Measurements from ENCODE around the gene RXRA. TPM values are rescaled to one million over a fixed set of nuclear protein-coding genes. Genes with fewer than 3 reads are reported as not detected.

Gene RXRA
- total and polyA plus RNA-seq, 10 of the 15 experiments (the other 5 are each of a cell fraction or from before 2014, with no cell fraction given) = 0.89 to 36.8 (median 11.1) TPM

DNA sequence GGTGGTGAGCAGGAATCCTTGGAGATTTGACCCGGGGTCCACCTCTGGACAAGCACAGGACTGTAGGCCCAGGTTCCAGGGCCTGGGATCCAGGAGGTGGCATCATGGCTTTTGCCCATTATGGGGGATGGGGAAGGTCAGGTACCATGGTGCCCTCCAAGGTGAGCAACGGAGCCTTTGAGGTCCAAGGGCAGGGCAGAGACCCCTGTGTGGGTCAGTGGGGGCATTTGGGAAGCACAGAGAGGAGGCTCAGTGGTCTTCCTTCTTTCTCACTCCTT, 117.7 kb downstream of the RXRA start:
- TF ChIP-seq, protein P1, sequence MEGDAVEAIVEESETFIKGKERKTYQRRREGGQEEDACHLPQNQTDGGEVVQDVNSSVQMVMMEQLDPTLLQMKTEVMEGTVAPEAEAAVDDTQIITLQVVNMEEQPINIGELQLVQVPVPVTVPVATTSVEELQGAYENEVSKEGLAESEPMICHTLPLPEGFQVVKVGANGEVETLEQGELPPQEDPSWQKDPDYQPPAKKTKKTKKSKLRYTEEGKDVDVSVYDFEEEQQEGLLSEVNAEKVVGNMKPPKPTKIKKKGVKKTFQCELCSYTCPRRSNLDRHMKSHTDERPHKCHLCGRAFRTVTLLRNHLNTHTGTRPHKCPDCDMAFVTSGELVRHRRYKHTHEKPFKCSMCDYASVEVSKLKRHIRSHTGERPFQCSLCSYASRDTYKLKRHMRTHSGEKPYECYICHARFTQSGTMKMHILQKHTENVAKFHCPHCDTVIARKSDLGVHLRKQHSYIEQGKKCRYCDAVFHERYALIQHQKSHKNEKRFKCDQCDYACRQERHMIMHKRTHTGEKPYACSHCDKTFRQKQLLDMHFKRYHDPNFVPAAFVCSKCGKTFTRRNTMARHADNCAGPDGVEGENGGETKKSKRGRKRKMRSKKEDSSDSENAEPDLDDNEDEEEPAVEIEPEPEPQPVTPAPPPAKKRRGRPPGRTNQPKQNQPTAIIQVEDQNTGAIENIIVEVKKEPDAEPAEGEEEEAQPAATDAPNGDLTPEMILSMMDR (IDR thresholded peaks at IDR 0.05 in 2 of 3, conservative IDR thresholded peaks at IDR 0.05 in 1 of 3; ENCODE audit: control insufficient read depth in 2 of 3, extremely low read depth in 1 of 3, insufficient read depth in 1 of 3, low read depth in 3 of 3, low read length in 3 of 3) = no peak
- TF ChIP-seq STAT3 (IDR thresholded peaks at IDR 0.05; ENCODE audit: low read depth, low read length) = no peak
- TF ChIP-seq SRF (IDR thresholded peaks at IDR 0.05; ENCODE audit: low read depth in 2 of 2, low read length in 2 of 2) = no peak
- TF ChIP-seq, protein P2, sequence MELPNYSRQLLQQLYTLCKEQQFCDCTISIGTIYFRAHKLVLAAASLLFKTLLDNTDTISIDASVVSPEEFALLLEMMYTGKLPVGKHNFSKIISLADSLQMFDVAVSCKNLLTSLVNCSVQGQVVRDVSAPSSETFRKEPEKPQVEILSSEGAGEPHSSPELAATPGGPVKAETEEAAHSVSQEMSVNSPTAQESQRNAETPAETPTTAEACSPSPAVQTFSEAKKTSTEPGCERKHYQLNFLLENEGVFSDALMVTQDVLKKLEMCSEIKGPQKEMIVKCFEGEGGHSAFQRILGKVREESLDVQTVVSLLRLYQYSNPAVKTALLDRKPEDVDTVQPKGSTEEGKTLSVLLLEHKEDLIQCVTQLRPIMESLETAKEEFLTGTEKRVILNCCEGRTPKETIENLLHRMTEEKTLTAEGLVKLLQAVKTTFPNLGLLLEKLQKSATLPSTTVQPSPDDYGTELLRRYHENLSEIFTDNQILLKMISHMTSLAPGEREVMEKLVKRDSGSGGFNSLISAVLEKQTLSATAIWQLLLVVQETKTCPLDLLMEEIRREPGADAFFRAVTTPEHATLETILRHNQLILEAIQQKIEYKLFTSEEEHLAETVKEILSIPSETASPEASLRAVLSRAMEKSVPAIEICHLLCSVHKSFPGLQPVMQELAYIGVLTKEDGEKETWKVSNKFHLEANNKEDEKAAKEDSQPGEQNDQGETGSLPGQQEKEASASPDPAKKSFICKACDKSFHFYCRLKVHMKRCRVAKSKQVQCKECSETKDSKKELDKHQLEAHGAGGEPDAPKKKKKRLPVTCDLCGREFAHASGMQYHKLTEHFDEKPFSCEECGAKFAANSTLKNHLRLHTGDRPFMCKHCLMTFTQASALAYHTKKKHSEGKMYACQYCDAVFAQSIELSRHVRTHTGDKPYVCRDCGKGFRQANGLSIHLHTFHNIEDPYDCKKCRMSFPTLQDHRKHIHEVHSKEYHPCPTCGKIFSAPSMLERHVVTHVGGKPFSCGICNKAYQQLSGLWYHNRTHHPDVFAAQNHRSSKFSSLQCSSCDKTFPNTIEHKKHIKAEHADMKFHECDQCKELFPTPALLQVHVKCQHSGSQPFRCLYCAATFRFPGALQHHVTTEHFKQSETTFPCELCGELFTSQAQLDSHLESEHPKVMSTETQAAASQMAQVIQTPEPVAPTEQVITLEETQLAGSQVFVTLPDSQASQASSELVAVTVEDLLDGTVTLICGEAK (IDR thresholded peaks at IDR 0.05; ENCODE audit: borderline replicate concordance) = no peak
- H3K36me3 ChIP-seq (ENCODE audit: control insufficient read depth in 2 of 2, insufficient read depth in 2 of 2, low read length in 1 of 2) = no peaks in the 10 kb centered on the region
- ChIA-PET POLR2A (no interaction called here), CTCF (interaction anchor here (0.9 to 3.8 kb wide), 15 partner anchors 12 to 308 kb away, joined by 3 to 31 read pairs (median 6); partner anchors contain the start of gene WDR5), SMC1A (ENCODE audit: uncharacterized antibody, unreplicated experiment) (interaction anchor here (0.9 to 1.2 kb wide), 4 partner anchors 76 to 85 kb away, joined by 3 to 5 read pairs (median 4); no protein-coding TSS in a partner anchor), RAD21 (ENCODE audit: unreplicated experiment) (interaction anchor here (1.3 to 2.4 kb wide), 5 partner anchors 12 to 279 kb away, joined by 4 to 22 read pairs (median 5); no protein-coding TSS in a partner anchor)
- DNase-seq (ENCODE audit: low read depth, low spot score) = no peak
- intact Hi-C loops (cut with micrococcal nuclease; ENCODE audit: unreplicated experiment) (loop anchor here (5.0 kb wide), 1 partner anchor 47 kb away; no protein-coding TSS in a partner anchor), in situ Hi-C loops (cut with MboI) (no loop called here)
- no peaks in the 10 kb centered on the region; the same call in 1 of the 3 replicates for H3K9me3 ChIP-seq (replicated peaks; ENCODE audit: control insufficient read depth, insufficient read depth, low read length)
- peak overlapping the region; percentile 48 for H2AFZ ChIP-seq (ENCODE audit: control insufficient read depth, low read depth, low read length)
- no peak; the same call in 2 of the 3 replicates for ATAC-seq
- H3K79me2 ChIP-seq (ENCODE audit: control insufficient read depth, insufficient read depth, low read length) = no peaks in the 10 kb centered on the region
- FAIRE-seq = no peak
- peaks cover 6% of the 10 kb centered on the region for H3K4me1 ChIP-seq (ENCODE audit: control insufficient read depth, insufficient read depth, low read length)
- no peaks in the 10 kb centered on the region; a peak in 1 of 4 replicates for H3K27me3 ChIP-seq (replicated peaks in 1 of 2; ENCODE audit: control insufficient read depth in 2 of 2, insufficient read depth in 2 of 2, low read length in 1 of 2)
- 0% methylated on average over 2 of the region's 2 CpGs for WGBS (ENCODE audit: insufficient coverage, insufficient replicate concordance, low lambda C conversion rate, missing lambda C conversion rate)
- no peaks in the 10 kb centered on the region for H4K20me1 ChIP-seq (ENCODE audit: control insufficient read depth, insufficient read depth)
- no peak overlapping the region for H3K4me3 ChIP-seq
- no peak overlapping the region for H3K9ac ChIP-seq (ENCODE audit: control insufficient read depth, insufficient read depth, low read length)
- no peak overlapping the region for H3K4me2 ChIP-seq (ENCODE audit: control insufficient read depth, insufficient read depth)
- BruUV-seq (replicated peaks) = no TSS peak
- no peak overlapping the region for H3K27ac ChIP-seq (ENCODE audit: control insufficient read depth, insufficient read depth)

All from GM12878 (cell line).